Endothelial cell of umbilical vein (primary cell): ENCODE data around the gene MAML2. TPM values are rescaled to one million over a fixed set of nuclear protein-coding genes. Genes with fewer than 3 reads are reported as not detected.

Experiments used
- BruUV-seq: library from RNA; stranded (reverse); fragments of 400-500 nt; replicated peaks from 2 replicates; lab custom pipeline; 2021; lab: Mats Ljungman, UMichigan
- CTCF ChIA-PET: fragments of 300-600, 350-600 bp; sonication (Branson Sonifier 250); formaldehyde crosslinking; loops from one replicate; lab custom pipeline; 2021; ENCODE audit warnings: antibody characterized with exemption, inconsistent platforms; lab: Charles Lee
- POLR2A ChIA-PET: fragments of 300-600, 350-600 bp; sonication (Branson Sonifier 250); formaldehyde crosslinking; loops from one replicate; lab custom pipeline; 2021; ENCODE audit warnings: antibody characterized with exemption, inconsistent platforms; lab: Charles Lee
- DNase-seq: peaks from one replicate; pipeline ENCODE4 v3.0.0-alpha.2; 2011; ENCODE audit warnings: low read depth, low spot score
- FAIRE-seq: peaks from 2 replicates; lab custom pipeline; 2011; peaks lifted over from hg19 to GRCh38; lab: Jason Lieb, UNC
- H2AFZ ChIP-seq: 2 replicates; pipeline ENCODE4 v1.6.0; 2012; ENCODE audit warnings: low read depth, low read length, control low read depth, inconsistent platforms
- H3K27ac ChIP-seq: 2 replicates; pipeline ENCODE4 v1.5.1; 2011; ENCODE audit warnings: low read depth, mild to moderate bottlenecking, control low read depth, low read length, moderate library complexity; ENCODE audit not compliant: insufficient read depth
- H3K27me3 ChIP-seq, 2 experiments: 2 replicates each; pipeline versions ENCODE4 v1.6.0 to v1.6.1; 2011; ENCODE audit warnings: low read length in 2 of 2, mixed read lengths in 1 of 2; ENCODE audit not compliant: control insufficient read depth in 2 of 2, insufficient read depth in 2 of 2
- H3K36me3 ChIP-seq, 2 experiments: 2 replicates in 1 of 2; 3 replicates in 1 of 2; pipeline ENCODE4 v1.5.1; 2011; ENCODE audit warnings: low read length in 2 of 2, mild to moderate bottlenecking in 1 of 2, moderate library complexity in 1 of 2; ENCODE audit not compliant: control insufficient read depth in 2 of 2, insufficient read depth in 2 of 2; ENCODE audit errors: extremely low read depth in 1 of 2
- H3K4me1 ChIP-seq: 3 replicates; pipeline ENCODE4 v1.5.1; 2011; ENCODE audit warnings: mild to moderate bottlenecking, low read length; ENCODE audit not compliant: control insufficient read depth, insufficient read depth; ENCODE audit errors: extremely low read depth
- H3K4me2 ChIP-seq: 2 replicates; pipeline ENCODE4 v1.6.1; 2011; ENCODE audit warnings: low read length, control low read depth, mixed read lengths; ENCODE audit not compliant: insufficient read depth
- H3K4me3 ChIP-seq, 3 experiments: fragments of 200-600 bp in 1 of 3; sonication (generic), shearing (Covaris generic) in 1 of 3; replicated peaks in 1 of 3; 2 replicates each; pipeline ENCODE4 v1.5.1; 2011 to 2016; ENCODE audit warnings: control low read depth in 3 of 3, low read length in 3 of 3, mild to moderate bottlenecking in 2 of 3, inconsistent platforms in 1 of 3, low read depth in 1 of 3, moderate library complexity in 1 of 3; ENCODE audit not compliant: insufficient read depth in 1 of 3
- H3K79me2 ChIP-seq: 2 replicates; pipeline ENCODE4 v1.6.0; 2012; ENCODE audit warnings: low read length, inconsistent platforms; ENCODE audit not compliant: control insufficient read depth, insufficient read depth
- H3K9ac ChIP-seq: replicated peaks from 2 replicates; pipeline ENCODE3; 2011; ENCODE audit warnings: low read length, control low read depth; ENCODE audit not compliant: insufficient read depth; ENCODE audit errors: extremely low read depth
- H3K9me1 ChIP-seq: replicated peaks from 3 replicates; pipeline ENCODE4 v1.6.0; 2011; ENCODE audit warnings: mild to moderate bottlenecking, low read length; ENCODE audit not compliant: control insufficient read depth, insufficient read depth; ENCODE audit errors: extremely low read depth
- H3K9me3 ChIP-seq: replicated peaks from 2 replicates; pipeline ENCODE4 v1.5.1; 2012; ENCODE audit warnings: low read length, inconsistent platforms; ENCODE audit not compliant: control insufficient read depth, insufficient read depth
- H4K20me1 ChIP-seq: replicated peaks from 2 replicates; pipeline ENCODE3; 2011; ENCODE audit warnings: mild to moderate bottlenecking, low read length; ENCODE audit not compliant: control insufficient read depth, insufficient read depth; ENCODE audit errors: extremely low read depth
- EZH2 ChIP-seq: IDR thresholded peaks from 2 replicates; pipeline ENCODE4 v1.6.1; 2012; ENCODE audit warnings: borderline replicate concordance, low read depth, mild to moderate bottlenecking, moderate library complexity, low read length, inconsistent platforms; ENCODE audit not compliant: severe bottlenecking
- FOS ChIP-seq: IDR thresholded peaks from 2 replicates; pipeline ENCODE4 v1.6.1; 2011; ENCODE audit warnings: mild to moderate bottlenecking, low read length, moderate library complexity, borderline replicate concordance; ENCODE audit not compliant: insufficient read depth
- GATA2 ChIP-seq: IDR thresholded peaks from 2 replicates; pipeline ENCODE4 v1.7.0; 2011; ENCODE audit warnings: low read depth, mild to moderate bottlenecking, moderate library complexity, mixed read lengths, low read length; ENCODE audit not compliant: insufficient read length, insufficient read depth
- JUN ChIP-seq: IDR thresholded peaks from 2 replicates; pipeline ENCODE4 v1.6.1; 2011; ENCODE audit warnings: borderline replicate concordance, low read depth; ENCODE audit not compliant: insufficient read length, insufficient read depth
- MYC ChIP-seq: IDR thresholded peaks from one replicate; pipeline ENCODE4 v1.6.1; 2011; ENCODE audit warnings: mild to moderate bottlenecking, low read depth, low read length
- POLR2A ChIP-seq: IDR thresholded peaks from 2 replicates; pipeline ENCODE4 v1.6.1; 2012; ENCODE audit warnings: low read depth, mild to moderate bottlenecking, control low read depth, low read length
- POLR2AphosphoS5 ChIP-seq: IDR thresholded peaks from 2 replicates; pipeline ENCODE4 v1.6.1; 2012; ENCODE audit warnings: low read depth, mild to moderate bottlenecking, control low read depth, low read length, moderate library complexity; ENCODE audit not compliant: insufficient read depth
- dilution Hi-C: fragments of 300-500 bp; cut with MboI; formaldehyde crosslinking; loops from one replicate; pipeline ENCODE4 v1.15.0; 2019; ENCODE audit warnings: low sequenced_read_pairs; ENCODE audit not compliant: extremely low pct_ligation_motif_present
- intact Hi-C: fragments of 100-400 bp; cut with micrococcal nuclease; formaldehyde crosslinking; loops from one replicate; pipeline ENCODE4 v1.10.0; 2022
- polyA plus RNA-seq, 4 experiments: library from polyadenylated mRNA; depleted of rRNA in 3 of 4; stranded (reverse) in 3 of 4; unstranded in 1 of 4; fragments of >200 nt; gene quantifications; 2 replicates each; pipeline versions ENCODE4 v1.2.1 to v1.2.3, GENCODE V29; 2011 to 2012; ENCODE audit warnings: missing spikeins in 1 of 4
- total RNA-seq: library from RNA; stranded (reverse); gene quantifications from 2 replicates; pipeline ENCODE4 v1.2.3, GENCODE V29; 2021
- TF ChIP-seq, protein P1 (sequence below): IDR thresholded peaks from 2 replicates; pipeline ENCODE4 v1.6.1; 2011; ENCODE audit not compliant: insufficient read depth, insufficient read length
- TF ChIP-seq, protein P2 (sequence below), 2 donors: IDR thresholded peaks; 1 replicate in 1 of 2; 2 replicates in 1 of 2; pipeline ENCODE4 v1.5.1; 2011; ENCODE audit warnings: low read length in 2 of 2, mild to moderate bottlenecking in 2 of 2, moderate library complexity in 2 of 2, control low read depth in 1 of 2, inconsistent platforms in 1 of 2, low read depth in 1 of 2; ENCODE audit not compliant: insufficient read depth in 1 of 2; ENCODE audit errors: extremely low read depth in 1 of 2

The MAML2 gene
- total and polyA plus RNA-seq, 2 donors (not counting 3 experiments of a cell fraction or from before 2014, with no cell fraction given), result 12.4 to 16.8 TPM

DNA sequence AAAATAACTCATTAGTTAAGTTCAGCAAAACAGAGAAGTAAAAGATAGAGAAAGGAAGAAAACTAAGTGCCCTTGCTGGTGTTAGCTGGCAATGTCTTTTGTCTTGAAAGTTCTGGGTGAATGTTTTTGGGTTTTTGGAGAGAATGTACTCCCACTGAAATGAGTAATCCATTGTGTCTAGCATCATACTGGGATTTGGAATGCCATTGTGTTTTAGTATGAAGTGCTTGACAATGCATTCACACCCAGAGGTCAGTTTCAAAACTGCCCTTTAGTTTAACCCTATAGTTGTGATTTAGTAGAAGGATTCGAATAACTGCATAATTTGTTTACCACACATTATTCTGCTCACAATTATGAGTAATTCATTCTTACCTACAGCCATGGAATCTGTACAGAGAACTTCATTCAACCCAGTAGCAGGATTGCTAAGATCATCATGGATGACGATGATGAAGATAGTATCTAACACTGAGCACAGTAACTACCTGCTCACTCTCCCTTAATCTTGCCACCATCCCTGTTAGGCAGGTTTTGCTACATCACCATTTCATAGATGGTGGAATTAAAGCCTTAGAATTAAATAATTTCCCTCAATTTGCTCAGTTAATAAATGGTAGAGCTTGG lies 33.9 kb downstream of the MAML2 start:
- DNase-seq, result peak; percentile 82

More for the DNA sequence above, 33.9 kb downstream of the MAML2 start:
- Histone ChIP-seq H3K36me3 (no peaks in the 10 kb centered on the region), H3K9me3 (no peaks in the 10 kb centered on the region), H3K27ac (peak overlapping the region; percentile 98), H3K4me1 (peaks cover 86% of the 10 kb centered on the region), H3K4me2 (peak overlapping the region; percentile 76), H4K20me1 (no peaks in the 10 kb centered on the region), H3K27me3 (no peaks in the 10 kb centered on the region), H3K79me2 (peaks cover 14% of the 10 kb centered on the region), H3K9ac (peak overlapping the region; percentile 92), H3K9me1 (no peaks in the 10 kb centered on the region), H2AFZ (no peak overlapping the region), H3K4me3 (no peak overlapping the region)
- FAIRE-seq, result peak; percentile 49
- intact Hi-C loops, result no loop called here
- dilution Hi-C loops, result no loop called here
- TF ChIP-seq JUN (peak; percentile 85), EZH2 (no peak), MYC (no peak), POLR2AphosphoS5 (peak; percentile 56), POLR2A (peak; percentile 31), GATA2 (no peak), FOS (peak; percentile 65)
- TF ChIP-seq, protein P1, sequence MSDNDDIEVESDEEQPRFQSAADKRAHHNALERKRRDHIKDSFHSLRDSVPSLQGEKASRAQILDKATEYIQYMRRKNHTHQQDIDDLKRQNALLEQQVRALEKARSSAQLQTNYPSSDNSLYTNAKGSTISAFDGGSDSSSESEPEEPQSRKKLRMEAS, result no peak
- TF ChIP-seq, protein P2, sequence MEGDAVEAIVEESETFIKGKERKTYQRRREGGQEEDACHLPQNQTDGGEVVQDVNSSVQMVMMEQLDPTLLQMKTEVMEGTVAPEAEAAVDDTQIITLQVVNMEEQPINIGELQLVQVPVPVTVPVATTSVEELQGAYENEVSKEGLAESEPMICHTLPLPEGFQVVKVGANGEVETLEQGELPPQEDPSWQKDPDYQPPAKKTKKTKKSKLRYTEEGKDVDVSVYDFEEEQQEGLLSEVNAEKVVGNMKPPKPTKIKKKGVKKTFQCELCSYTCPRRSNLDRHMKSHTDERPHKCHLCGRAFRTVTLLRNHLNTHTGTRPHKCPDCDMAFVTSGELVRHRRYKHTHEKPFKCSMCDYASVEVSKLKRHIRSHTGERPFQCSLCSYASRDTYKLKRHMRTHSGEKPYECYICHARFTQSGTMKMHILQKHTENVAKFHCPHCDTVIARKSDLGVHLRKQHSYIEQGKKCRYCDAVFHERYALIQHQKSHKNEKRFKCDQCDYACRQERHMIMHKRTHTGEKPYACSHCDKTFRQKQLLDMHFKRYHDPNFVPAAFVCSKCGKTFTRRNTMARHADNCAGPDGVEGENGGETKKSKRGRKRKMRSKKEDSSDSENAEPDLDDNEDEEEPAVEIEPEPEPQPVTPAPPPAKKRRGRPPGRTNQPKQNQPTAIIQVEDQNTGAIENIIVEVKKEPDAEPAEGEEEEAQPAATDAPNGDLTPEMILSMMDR (IDR thresholded peaks at IDR 0.05; ENCODE audit: extremely low read depth in 1 of 2, insufficient read depth in 1 of 2, low read depth in 1 of 2, low read length in 2 of 2), result no peak
- BruUV-seq, result no TSS peak
- POLR2A ChIA-PET, result no interaction called here
- CTCF ChIA-PET, result interaction anchor here (0.6 to 10.5 kb wide), 6 partner anchors 31 to 473 kb away, joined by 3 to 156 read pairs (median 4); partner anchors contain the start of genes CCDC82, JRKL and MAML2
